Fibroblast of villous mesenchyme (primary cell): ENCODE data around the gene DLG3. TPM values are rescaled to one million over a fixed set of nuclear protein-coding genes. Genes with fewer than 3 reads are reported as not detected.

Experiments used
- DNase-seq: peaks from one replicate; pipeline ENCODE4 v3.0.0-alpha.2; 2010; ENCODE audit warnings: low read depth
- H3K4me3 ChIP-seq: 2 replicates; pipeline ENCODE4 v1.5.1; 2011; ENCODE audit warnings: low read depth, mild to moderate bottlenecking, low read length
- CTCF ChIP-seq: IDR thresholded peaks from 2 replicates; pipeline ENCODE4 v1.5.1; 2012; ENCODE audit warnings: low read depth, mild to moderate bottlenecking, low read length; ENCODE audit not compliant: insufficient read depth
- total RNA-seq: library from RNA; depleted of rRNA; stranded (reverse); fragments of >200 nt; gene quantifications from 2 replicates; pipeline ENCODE4 v1.2.3, GENCODE V29; 2012

Gene DLG3
- total RNA-seq, 1 donor: 11.7 TPM

- no peak for DNase-seq
- H3K4me3 ChIP-seq: no peak overlapping the region
- no peak for TF ChIP-seq CTCF
Observed at GRCh38 chrX:70437011-70437410, 7.6 kb upstream of the DLG3 start.

- DNase-seq: no peak
- no peak overlapping the region for H3K4me3 ChIP-seq
- TF ChIP-seq CTCF: no peak
Observed at GRCh38 chrX:70437921-70438665, 6.5 kb upstream of the DLG3 start.

- no peak overlapping the region for H3K4me3 ChIP-seq
- no peak for TF ChIP-seq CTCF
- no peak for DNase-seq
Observed at GRCh38 chrX:70439016-70439415, 5.6 kb upstream of the DLG3 start.

- TF ChIP-seq CTCF: no peak
- no peak for DNase-seq
- H3K4me3 ChIP-seq: no peak overlapping the region
Observed at GRCh38 chrX:70442224-70442623, 2.4 kb upstream of the DLG3 start.

- no peak for TF ChIP-seq CTCF
- DNase-seq: no peak
- no peak overlapping the region for H3K4me3 ChIP-seq
Observed at GRCh38 chrX:70444946-70445656, 466 bp downstream of the DLG3 start.

GRCh38 chrX:70445951-70446350 is 1.3 kb downstream of the DLG3 start:
- no peak overlapping the region for H3K4me3 ChIP-seq
- no peak for TF ChIP-seq CTCF
- no peak for DNase-seq
